HG03066 (cell line): ENCODE data around the gene EVC.
"Not testable (repeated sequence)": the region's sequence is repeated elsewhere in the genome, so short reads cannot be mapped to it uniquely, and the experiment has no call there.

ENCODE experiments used
- ATAC-seq: cut with Tn5 transposase; IDR thresholded peaks from one replicate; pipeline ENCODE4 v1.9.1; 2021; ENCODE audit warnings: low read depth; ENCODE audit not compliant: unreplicated experiment

Gene EVC

DNA sequence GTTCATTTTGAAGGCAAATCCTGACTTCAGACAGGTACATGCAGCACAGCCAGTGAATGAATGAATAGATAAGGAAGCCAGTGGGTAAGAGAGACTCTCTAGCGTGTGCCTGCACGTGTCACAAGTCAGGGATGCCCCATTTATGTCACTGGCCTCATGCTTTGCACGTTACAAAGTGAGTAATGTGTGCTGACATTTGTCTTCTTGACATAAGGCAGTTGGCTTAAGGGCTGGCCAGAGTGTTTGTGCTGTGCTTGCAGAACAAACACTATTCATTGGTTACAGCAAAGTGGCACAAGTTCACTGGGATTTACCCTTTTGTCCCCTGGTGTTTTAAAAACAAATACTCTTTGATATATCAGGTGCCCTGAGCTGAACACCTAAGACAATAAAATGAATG, 125.9 kb downstream of the EVC start:
- ATAC-seq, result no peak

DNA sequence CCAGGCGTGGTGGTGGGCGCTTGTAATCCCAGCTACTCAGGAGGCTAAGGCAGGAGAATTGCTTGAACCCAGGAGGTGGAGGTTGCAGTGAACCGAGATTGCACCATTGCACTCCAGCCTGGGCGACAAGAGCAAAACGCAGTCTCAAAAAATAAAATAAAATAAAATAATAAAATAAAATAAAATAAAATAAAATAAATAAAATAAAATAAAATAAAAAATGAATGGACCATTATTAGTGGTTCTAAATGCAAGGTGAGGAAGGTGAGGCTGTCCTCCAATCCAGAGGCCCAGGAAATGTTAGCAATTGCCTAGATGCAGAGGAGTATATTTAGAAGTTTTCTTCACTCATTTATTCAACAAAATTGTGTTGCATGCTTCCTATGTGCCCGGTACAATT, 126.5 kb downstream of the EVC start:
- not testable (repeated sequence) for ATAC-seq

DNA sequence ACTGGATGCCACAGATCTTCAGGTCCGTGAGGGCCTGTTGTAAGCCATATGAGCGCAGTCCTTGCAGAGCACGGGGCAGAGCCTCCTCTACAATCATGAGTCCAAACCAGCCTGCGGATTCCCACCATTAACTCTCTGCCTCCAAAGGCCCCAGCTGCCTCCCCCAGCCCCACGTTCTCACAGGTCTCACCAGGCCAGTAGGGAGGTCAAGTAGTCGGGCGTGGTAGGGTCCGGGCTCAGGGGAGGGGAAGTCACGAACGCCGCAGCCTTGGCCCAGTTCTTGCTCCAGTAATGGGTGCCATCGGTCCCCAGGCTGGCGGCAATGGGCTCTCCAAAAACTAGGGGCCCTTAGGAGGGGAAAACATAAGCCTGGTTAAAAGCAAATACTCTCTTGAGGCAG, 128.3 kb downstream of the EVC start:
- no peak for ATAC-seq

DNA sequence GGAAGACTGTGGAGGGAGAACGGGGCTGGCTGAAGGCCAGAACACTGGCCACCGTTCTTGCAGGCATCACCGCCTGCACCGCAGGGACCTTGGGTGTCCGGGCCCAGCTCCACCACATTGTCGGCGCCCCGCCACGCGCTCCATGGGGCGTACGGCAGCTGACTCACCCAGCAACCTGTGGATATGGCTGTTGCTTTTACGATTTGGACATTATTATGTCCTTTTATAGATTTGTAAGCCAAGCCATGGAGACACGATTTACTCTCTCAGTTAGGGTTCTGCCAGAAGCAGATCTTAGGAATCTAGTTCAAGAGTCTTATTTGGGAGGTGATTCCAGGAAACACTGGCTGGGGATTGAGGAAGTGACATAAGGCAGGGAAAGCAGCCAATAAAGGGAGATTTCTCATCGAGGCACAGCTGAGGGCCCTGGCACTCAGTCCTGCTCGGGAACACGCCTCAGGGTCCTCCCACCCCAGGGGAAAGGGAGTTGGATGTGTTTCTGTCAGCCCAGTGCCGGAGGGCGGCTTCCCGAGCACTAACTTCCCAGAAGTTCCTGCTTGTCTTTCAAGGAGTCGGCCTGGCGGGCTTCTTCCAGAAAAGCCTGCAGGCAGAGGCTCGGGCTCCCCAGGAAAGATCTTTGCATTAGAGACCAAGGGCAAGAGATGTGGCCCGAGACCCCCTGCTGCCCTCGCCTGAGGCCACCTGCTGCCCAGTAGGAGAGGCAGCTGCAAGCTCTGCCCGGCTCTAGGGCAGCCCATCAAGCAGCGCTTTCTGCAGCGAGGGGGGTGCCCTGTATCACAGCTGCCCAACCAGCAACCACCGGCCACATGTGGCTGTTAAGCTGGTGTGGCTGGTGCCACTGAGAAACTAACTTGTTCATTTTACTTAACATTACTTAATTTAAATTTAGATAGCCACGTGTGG, 129.0 kb downstream of the EVC start:
- no peak for ATAC-seq

- ATAC-seq, result no peak
Measured at GRCh38 chr4:5842456-5842855, 131.5 kb downstream of the EVC start.

GRCh38 chr4:5843573-5844530, 132.9 kb downstream of the EVC start:
- ATAC-seq, result no peak

DNA sequence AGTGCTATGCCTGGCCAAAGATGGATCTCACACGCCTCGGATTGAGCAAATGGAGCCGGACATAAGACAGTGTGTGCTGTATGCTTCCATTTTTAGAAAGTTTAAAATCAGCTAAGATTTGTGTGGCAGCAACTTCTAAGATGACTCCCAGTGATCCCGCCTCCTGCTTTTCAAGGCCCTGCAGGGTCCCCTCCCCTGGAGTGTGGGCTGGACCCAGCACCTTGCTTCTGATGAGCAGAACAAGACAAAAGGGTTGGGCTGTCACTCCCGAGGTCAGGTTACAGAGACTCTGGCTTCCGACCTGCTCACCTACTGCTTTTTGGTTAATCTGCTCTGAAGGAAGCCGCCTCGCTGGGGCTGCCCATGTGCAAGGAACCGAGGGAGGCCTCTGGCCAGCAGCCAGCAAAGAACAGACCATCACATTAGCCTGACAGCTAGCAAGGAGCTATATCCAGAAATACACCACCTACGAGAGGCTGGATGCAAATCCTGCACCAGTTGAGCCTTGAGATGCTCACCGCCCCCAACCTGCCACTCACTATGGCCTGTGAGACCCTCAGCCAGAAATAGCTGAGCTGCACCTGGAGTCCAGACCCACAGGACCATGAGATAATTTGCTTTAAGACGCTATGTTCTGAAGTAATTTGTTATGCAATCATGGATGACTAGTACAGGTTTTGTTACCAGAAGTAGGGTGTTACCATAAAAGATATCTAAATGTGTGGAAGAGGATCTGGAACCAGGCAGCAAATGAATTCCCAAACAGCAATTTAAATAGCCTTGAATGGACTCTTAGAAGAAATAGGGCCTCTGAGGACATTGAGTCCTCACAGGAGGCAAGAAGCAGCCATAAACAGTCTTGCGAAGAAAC, 134.3 kb downstream of the EVC start:
- ATAC-seq, result no peak

DNA sequence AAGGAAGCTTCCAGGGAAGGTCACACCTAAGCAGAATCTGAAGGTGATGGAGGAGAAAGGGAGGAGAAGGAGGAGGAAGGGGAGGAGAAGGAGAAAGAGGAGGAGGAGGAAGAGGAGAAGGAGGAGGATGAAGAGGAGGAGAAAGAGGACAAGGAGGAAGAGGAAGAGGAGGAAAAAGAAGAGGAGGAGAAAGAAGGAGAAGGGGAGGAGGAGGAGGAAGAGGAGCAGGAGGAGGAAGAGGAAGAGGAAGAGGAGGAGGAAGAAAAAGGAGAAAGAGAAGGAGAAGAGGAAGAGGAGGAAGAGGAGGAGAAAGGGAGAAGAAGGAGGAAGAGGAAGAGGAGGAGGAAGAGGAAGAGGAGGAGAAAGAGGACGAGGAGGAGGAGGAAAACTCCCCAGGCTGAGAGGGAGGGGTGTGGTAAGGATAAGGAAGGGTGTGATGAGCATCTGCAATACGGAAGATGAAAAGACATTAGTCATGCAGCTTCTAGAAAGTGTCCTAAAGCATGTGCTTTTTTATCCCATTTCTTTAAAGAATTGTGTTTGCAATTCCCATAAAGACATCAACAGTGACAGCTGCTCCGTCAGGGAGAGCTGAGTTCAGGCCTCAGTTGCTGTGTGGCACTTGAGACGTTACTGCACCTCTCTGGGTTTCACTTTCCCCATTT, 140.8 kb downstream of the EVC start:
- no peak for ATAC-seq

DNA sequence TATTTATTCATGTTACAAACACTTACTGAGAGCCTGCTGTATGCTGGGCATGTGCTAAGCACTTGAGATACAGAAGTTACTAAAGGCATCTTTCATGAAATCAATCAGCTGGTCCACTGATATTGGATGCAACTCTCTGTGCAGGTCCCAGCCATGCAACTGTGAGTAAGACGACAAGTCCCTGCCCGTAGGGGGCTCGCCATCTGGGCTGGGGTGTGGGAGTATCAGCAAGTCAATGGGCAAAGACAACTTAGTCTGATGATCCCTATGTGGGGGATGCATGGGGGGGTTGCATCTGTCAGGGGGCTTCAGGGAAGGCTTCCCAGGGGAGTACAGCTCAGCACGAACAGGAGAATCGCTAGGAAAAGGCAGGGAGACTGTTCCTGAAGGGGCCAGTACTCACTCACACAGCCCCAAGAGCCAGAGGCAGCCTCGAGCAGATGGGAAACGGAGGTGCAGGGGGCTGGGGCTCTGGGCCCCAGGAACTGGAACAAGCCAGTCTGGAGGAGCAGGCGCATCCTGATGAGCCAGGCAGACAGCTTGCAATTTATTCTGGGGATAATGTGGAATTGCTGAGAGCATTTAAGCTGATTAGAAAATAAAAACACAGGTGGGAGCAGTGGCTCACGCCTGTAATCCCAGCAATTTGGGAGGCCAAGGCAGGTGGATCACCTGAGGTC, 141.7 kb downstream of the EVC start:
- no peak for ATAC-seq

- no peak for ATAC-seq
Measured at GRCh38 chr4:5854929-5855328, 143.9 kb downstream of the EVC start.

- ATAC-seq, result not testable (repeated sequence)
Measured at GRCh38 chr4:5856362-5856761, 145.4 kb downstream of the EVC start.

- ATAC-seq, result no peak
Measured at GRCh38 chr4:5857199-5857598, 146.2 kb downstream of the EVC start.

DNA sequence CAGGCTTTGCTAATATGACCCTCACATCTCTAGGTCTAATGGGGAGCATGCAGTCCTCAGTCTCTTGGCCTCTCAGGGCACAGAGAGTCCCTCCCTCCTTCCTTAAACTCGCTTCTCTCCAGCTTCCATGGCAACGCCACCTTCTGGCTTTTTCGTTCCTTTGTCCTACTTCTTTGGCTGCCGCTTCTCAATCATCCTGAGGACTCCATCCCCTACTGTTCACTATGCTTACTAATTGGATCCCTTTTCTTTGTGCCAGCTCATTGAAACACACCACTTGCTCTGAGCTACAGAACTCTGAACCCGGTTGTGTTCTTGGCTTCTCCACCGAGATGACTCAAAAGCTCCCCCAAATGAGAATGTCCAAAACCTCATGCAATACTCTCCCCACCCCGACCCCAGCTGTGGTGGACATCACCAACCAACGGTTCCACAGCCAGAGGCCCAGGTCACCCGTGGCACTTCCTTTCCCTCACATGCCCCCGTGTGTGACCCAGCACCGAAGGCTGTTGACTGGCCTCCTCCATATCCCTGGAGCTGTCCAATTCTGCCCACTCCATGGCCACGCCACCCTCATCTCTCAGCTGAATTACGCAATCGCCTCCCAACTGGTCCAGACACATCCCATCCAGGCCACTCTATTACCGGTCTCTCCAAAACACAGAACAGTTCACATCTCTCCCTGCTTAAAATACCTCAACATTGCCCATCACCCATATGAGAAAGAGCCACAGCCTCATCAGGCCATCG, 147.2 kb downstream of the EVC start:
- no peak for ATAC-seq

GRCh38 chr4:5863461-5864113, 152.6 kb downstream of the EVC start:
- no peak for ATAC-seq
